ENCODE measurements around the gene TLE3. TPM values are rescaled to one million over a fixed set of nuclear protein-coding genes. Genes with fewer than 3 reads are reported as not detected.
A peak's percentile ranks its signal among the peaks of the same experiment; 100 is the strongest.

The TLE3 gene
- total RNA-seq, 2 donors from 2014 or later, result 115 to 132 TPM

GRCh38 chr15:70024521-70024920 is 73.2 kb downstream of the TLE3 start:
- peak overlapping the region; percentile 90 for H3K27ac Mint-ChIP-seq
- H3K9me3 ChIP-seq (ENCODE audit: control insufficient read depth, low read length, poor library complexity, severe bottlenecking), result no peaks in the 10 kb centered on the region
- ATAC-seq, result no peak
- no peak overlapping the region for H3K4me3 Mint-ChIP-seq
- DNase-seq, result no peak
- no peaks in the 10 kb centered on the region for H3K27me3 Mint-ChIP-seq
- H3K4me1 Mint-ChIP-seq, result peaks cover 12% of the 10 kb centered on the region
- H3K36me3 Mint-ChIP-seq (ENCODE audit: low read depth), result no peaks in the 10 kb centered on the region

DNA sequence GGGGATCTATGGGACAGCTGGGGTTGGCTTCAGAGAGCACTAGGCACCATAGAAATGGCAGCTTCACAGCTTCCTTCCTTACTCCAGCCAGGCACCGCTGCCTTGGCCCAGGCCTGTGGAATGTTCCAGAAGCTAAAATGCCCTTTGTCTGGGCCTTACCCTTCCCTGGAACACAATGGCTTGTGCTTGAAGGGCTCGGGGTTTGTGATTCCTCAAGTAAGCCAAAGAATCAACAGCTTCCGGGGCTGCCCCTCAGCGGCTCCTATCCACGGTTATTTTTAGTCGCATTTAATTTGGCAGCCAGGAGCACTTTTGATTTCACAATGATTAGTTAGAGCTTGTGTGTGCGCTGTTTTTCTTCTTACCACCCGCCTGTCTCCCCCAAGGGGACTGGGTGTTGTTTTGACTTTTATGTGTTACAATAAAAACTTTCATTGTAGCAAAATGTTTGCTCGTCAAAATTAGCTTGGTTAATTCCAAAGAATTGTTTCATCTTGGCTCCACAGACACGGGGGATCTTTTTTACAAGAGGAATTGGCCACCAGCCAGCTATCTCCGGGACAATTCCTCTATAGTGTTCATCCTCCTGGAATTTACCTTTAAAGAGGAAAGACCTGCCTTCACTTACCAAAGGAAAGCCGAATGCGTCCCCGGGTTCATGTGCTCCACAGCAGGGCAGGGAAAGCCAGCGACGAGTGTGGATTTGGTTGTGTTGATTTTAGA is 73.8 kb downstream of the TLE3 start:
- no peak for ATAC-seq
- no peaks in the 10 kb centered on the region for H3K27me3 Mint-ChIP-seq
- H3K9me3 ChIP-seq (ENCODE audit: control insufficient read depth, low read length, poor library complexity, severe bottlenecking), result no peaks in the 10 kb centered on the region
- H3K4me3 Mint-ChIP-seq, result peak overlapping the region; percentile 72
- peak overlapping the region; percentile 90 for H3K27ac Mint-ChIP-seq
- DNase-seq, result no peak
- no peaks in the 10 kb centered on the region for H3K36me3 Mint-ChIP-seq (ENCODE audit: low read depth)
- peaks cover 15% of the 10 kb centered on the region for H3K4me1 Mint-ChIP-seq

- H3K36me3 Mint-ChIP-seq (ENCODE audit: low read depth), result no peaks in the 10 kb centered on the region
- peak overlapping the region; percentile 90 for H3K27ac Mint-ChIP-seq
- no peaks in the 10 kb centered on the region for H3K9me3 ChIP-seq (ENCODE audit: control insufficient read depth, low read length, poor library complexity, severe bottlenecking)
- ATAC-seq (peak; percentile 98), DNase-seq (peak in 2 of 3 donors; percentile 34)
- H3K4me1 Mint-ChIP-seq, result peaks cover 15% of the 10 kb centered on the region
- peak overlapping the region; percentile 72 for H3K4me3 Mint-ChIP-seq
- peaks cover under 1% of the 10 kb centered on the region for H3K27me3 Mint-ChIP-seq
Observed at GRCh38 chr15:70023064-70023768, 74.5 kb downstream of the TLE3 start.

DNA sequence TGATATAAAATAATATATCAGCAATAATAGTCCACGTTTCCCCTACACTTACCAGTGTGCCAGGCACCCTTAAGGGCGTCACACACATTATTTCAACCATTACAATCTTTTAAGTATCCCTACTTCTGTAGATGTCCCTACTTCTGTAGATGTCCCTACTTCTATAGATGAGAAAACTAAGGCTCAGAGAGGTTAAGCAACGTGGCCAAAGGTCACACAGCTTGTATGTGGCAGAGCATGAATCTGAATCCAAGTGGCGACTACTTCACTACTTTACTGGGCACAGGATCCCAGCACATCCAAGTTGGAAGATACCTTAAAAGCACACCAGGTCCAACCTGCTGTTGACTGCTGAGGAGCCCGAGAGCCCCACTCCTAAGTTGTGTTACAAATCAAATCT is 77.5 kb downstream of the TLE3 start:
- no peak overlapping the region for H3K4me3 Mint-ChIP-seq
- H3K9me3 ChIP-seq (ENCODE audit: control insufficient read depth, low read length, poor library complexity, severe bottlenecking), result no peaks in the 10 kb centered on the region
- ATAC-seq, result no peak
- H3K27me3 Mint-ChIP-seq, result peaks cover 6% of the 10 kb centered on the region
- H3K36me3 Mint-ChIP-seq (ENCODE audit: low read depth), result peaks cover 6% of the 10 kb centered on the region
- H3K27ac Mint-ChIP-seq, result no peak overlapping the region
- no peak for DNase-seq
- H3K4me1 Mint-ChIP-seq, result peaks cover 22% of the 10 kb centered on the region

- H3K9me3 ChIP-seq (ENCODE audit: control insufficient read depth, low read length, poor library complexity, severe bottlenecking), result no peaks in the 10 kb centered on the region
- no peak for DNase-seq
- H3K4me1 Mint-ChIP-seq, result peaks cover 22% of the 10 kb centered on the region
- no peak overlapping the region for H3K4me3 Mint-ChIP-seq
- H3K36me3 Mint-ChIP-seq (ENCODE audit: low read depth), result peaks cover 6% of the 10 kb centered on the region
- no peak overlapping the region for H3K27ac Mint-ChIP-seq
- H3K27me3 Mint-ChIP-seq, result peaks cover 14% of the 10 kb centered on the region
- ATAC-seq, result no peak
Observed at GRCh38 chr15:70018646-70019600, 78.8 kb downstream of the TLE3 start.

- H3K27ac Mint-ChIP-seq, result no peak overlapping the region
Observed at GRCh38 chr15:70017801-70018200, 79.9 kb downstream of the TLE3 start.

GRCh38 chr15:70017025-70017424 is 80.7 kb downstream of the TLE3 start:
- DNase-seq (no peak), ATAC-seq (no peak)
- Mint-ChIP-seq H3K27ac (no peak overlapping the region), H3K4me3 (no peak overlapping the region), H3K4me1 (peaks cover 15% of the 10 kb centered on the region), H3K36me3 (ENCODE audit: low read depth) (peaks cover 8% of the 10 kb centered on the region), H3K27me3 (peaks cover 14% of the 10 kb centered on the region)
- H3K9me3 ChIP-seq (ENCODE audit: control insufficient read depth, low read length, poor library complexity, severe bottlenecking), result no peaks in the 10 kb centered on the region

More at GRCh38 chr15:70017801-70018200, 79.9 kb downstream of the TLE3 start:
- H3K36me3 Mint-ChIP-seq (ENCODE audit: low read depth), result peaks cover 8% of the 10 kb centered on the region
- DNase-seq (no peak), ATAC-seq (no peak)
- no peak overlapping the region for H3K4me3 Mint-ChIP-seq
- peaks cover 14% of the 10 kb centered on the region for H3K27me3 Mint-ChIP-seq
- no peaks in the 10 kb centered on the region for H3K9me3 ChIP-seq (ENCODE audit: control insufficient read depth, low read length, poor library complexity, severe bottlenecking)
- H3K4me1 Mint-ChIP-seq, result peaks cover 18% of the 10 kb centered on the region

DNA sequence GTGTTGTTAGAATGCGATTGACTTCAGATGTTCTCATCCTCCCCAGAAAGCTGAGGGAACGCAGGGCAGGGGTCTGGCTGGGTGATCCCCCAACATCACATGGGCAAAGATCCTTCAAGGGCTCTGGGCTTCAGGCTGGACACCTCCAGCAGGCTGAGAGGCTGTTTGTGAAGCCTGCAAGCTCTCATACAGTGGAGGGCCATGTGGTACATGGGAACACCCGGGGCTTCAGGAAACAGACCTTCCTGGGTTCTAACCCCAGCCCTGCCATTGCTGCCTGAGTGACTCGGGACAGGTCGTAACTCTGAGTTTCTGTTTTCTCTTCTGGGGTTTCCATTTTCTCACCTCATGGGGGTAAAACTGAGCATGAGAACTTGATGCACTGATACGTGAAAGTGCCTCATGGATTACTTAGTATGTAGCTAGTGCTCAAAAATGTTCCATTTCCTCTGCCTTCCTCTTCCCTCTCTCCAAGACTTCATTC is 81.2 kb downstream of the TLE3 start:
- DNase-seq (no peak), ATAC-seq (no peak)
- H3K27ac Mint-ChIP-seq, result no peak overlapping the region
- peaks cover 15% of the 10 kb centered on the region for H3K4me1 Mint-ChIP-seq
- H3K4me3 Mint-ChIP-seq, result no peak overlapping the region
- H3K27me3 Mint-ChIP-seq, result peaks cover 14% of the 10 kb centered on the region
- peaks cover 8% of the 10 kb centered on the region for H3K36me3 Mint-ChIP-seq (ENCODE audit: low read depth)
- H3K9me3 ChIP-seq (ENCODE audit: control insufficient read depth, low read length, poor library complexity, severe bottlenecking), result no peaks in the 10 kb centered on the region

DNA sequence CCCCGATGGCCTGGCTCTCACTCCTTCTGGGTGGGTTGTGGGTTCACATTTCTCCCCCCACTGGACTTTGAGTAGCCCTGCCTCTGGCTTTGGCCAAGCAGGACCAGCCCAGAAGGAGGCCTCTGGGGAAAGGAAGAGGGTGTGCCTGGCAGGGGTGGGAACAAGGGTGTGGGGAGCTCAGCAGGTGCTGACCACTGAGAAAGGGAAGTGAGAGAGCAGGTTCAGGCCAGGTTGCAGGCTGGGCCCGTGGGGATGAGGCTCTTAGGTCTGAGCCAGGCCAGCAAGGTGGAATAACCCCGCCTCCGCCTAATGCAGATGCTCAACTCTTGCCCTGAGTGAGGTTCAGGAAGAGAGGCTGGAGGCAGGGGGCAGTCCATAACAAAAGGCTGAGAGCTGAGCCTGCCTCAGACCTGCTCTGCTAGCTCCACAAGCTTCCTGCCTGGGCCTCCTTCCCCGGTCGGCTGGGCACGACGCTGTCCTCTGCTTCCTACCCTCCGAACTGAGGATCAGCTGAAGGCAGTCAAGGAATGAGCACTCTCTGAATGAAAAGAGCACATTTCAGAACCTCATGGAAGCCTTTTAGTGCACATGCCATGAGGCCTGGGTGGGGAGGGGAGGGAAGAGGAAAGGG is 82.7 kb downstream of the TLE3 start:
- H3K36me3 Mint-ChIP-seq (ENCODE audit: low read depth), result peaks cover 8% of the 10 kb centered on the region
- H3K27me3 Mint-ChIP-seq, result peaks cover 16% of the 10 kb centered on the region
- DNase-seq (no peak), ATAC-seq (no peak)
- H3K9me3 ChIP-seq (ENCODE audit: control insufficient read depth, low read length, poor library complexity, severe bottlenecking), result no peaks in the 10 kb centered on the region
- H3K4me3 Mint-ChIP-seq, result no peak overlapping the region
- H3K27ac Mint-ChIP-seq, result no peak overlapping the region
- peaks cover 15% of the 10 kb centered on the region for H3K4me1 Mint-ChIP-seq

DNA sequence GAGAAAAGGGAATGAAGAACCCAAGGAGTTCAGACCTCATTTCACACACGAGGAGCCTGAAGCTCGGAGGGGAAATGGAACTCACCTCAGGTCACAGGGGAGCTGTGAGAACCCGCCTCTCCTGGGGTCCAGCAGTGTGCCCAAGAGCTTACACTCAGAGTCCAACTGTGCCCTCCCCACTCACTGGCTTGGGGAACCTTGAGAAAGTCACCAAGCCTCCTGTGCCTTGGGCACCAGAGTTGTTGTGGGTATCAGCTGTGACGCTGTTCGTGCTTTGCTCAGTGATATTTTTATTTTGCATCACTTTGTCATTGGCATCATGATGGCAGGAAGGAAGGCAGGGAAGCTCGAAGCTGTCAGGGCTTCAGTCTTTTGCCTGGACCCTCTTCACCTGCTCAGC is 83.4 kb downstream of the TLE3 start:
- Mint-ChIP-seq H3K4me3 (no peak overlapping the region), H3K4me1 (peaks cover 13% of the 10 kb centered on the region), H3K27me3 (peaks cover 20% of the 10 kb centered on the region), H3K36me3 (ENCODE audit: low read depth) (peaks cover 8% of the 10 kb centered on the region), H3K27ac (no peak overlapping the region)
- no peaks in the 10 kb centered on the region for H3K9me3 ChIP-seq (ENCODE audit: control insufficient read depth, low read length, poor library complexity, severe bottlenecking)
- no peak for DNase-seq
- no peak for ATAC-seq

- H3K27ac Mint-ChIP-seq, result no peak overlapping the region
- H3K36me3 Mint-ChIP-seq (ENCODE audit: low read depth), result peaks cover 8% of the 10 kb centered on the region
- no peak overlapping the region for H3K4me3 Mint-ChIP-seq
- H3K9me3 ChIP-seq (ENCODE audit: control insufficient read depth, low read length, poor library complexity, severe bottlenecking), result no peaks in the 10 kb centered on the region
- ATAC-seq (no peak), DNase-seq (no peak)
- H3K27me3 Mint-ChIP-seq, result peaks cover 20% of the 10 kb centered on the region
- peaks cover 12% of the 10 kb centered on the region for H3K4me1 Mint-ChIP-seq
Observed at GRCh38 chr15:70013656-70014313, 83.9 kb downstream of the TLE3 start.

DNA sequence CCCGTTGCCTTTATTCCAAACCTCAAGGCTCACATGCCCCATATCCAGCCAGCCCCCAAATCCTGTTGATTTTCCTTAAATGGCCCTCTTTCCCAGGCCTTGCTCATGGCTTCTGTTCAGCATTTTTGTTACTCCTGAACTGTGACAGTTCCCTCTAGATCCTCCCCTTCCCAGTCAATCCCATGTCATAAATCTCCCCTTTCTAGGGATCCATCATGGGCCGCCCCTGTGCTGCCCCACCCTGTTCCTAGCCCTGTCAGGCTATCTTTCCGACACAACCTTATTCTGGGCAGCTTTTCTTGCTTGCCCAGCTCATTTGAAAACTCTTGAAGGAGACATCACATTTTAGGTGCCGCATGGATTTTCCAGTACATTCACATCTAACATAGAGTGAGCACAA is 84.8 kb downstream of the TLE3 start:
- Mint-ChIP-seq H3K4me3 (no peak overlapping the region), H3K4me1 (peaks cover 12% of the 10 kb centered on the region), H3K27ac (no peak overlapping the region), H3K36me3 (ENCODE audit: low read depth) (peaks cover 6% of the 10 kb centered on the region), H3K27me3 (peaks cover 16% of the 10 kb centered on the region)
- H3K9me3 ChIP-seq (ENCODE audit: control insufficient read depth, low read length, poor library complexity, severe bottlenecking), result no peaks in the 10 kb centered on the region
- DNase-seq, result no peak
- no peak for ATAC-seq
